ENCODE results near the gene ZBTB46. TPM values are rescaled to one million over a fixed set of nuclear protein-coding genes. Genes with fewer than 3 reads are reported as not detected.

Gene ZBTB46
- total RNA-seq, 1 donor from 2014 or later: 0.53 TPM

DNA sequence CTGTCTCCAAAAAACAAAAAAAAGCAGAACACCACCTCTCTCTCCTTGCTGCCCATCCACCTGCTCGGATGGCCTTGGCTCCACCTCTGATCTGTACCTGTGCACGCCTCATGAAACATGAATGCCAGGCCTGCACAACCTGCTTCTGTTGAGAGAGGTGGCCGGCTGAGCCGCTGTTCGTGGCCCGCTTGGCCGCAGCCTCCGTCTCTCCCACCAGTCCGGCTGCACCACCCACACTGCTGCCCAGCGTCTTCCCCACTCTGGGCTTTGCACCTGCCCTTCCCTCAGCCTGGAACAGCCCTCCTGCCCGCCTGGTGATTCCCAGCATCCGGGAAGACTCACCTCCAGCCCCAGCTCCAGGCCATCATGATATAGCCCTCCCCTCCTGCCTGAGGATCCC is 12.2 kb upstream of the ZBTB46 start:
- H3K27me3 ChIP-seq (ENCODE audit: control insufficient read depth, insufficient read depth, low read length): peaks cover 15% of the 10 kb centered on the region
- FAIRE-seq (no peak), DNase-seq (ENCODE audit: low read depth) (no peak)
- TF ChIP-seq, protein P1, sequence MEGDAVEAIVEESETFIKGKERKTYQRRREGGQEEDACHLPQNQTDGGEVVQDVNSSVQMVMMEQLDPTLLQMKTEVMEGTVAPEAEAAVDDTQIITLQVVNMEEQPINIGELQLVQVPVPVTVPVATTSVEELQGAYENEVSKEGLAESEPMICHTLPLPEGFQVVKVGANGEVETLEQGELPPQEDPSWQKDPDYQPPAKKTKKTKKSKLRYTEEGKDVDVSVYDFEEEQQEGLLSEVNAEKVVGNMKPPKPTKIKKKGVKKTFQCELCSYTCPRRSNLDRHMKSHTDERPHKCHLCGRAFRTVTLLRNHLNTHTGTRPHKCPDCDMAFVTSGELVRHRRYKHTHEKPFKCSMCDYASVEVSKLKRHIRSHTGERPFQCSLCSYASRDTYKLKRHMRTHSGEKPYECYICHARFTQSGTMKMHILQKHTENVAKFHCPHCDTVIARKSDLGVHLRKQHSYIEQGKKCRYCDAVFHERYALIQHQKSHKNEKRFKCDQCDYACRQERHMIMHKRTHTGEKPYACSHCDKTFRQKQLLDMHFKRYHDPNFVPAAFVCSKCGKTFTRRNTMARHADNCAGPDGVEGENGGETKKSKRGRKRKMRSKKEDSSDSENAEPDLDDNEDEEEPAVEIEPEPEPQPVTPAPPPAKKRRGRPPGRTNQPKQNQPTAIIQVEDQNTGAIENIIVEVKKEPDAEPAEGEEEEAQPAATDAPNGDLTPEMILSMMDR (IDR thresholded peaks at IDR 0.05; ENCODE audit: insufficient read depth, low read length, severe bottlenecking): no peak
- H3K4me3 ChIP-seq (ENCODE audit: low read depth, low read length): no peak overlapping the region
- H3K36me3 ChIP-seq (ENCODE audit: control insufficient read depth, insufficient read depth, low read length): no peaks in the 10 kb centered on the region

DNA sequence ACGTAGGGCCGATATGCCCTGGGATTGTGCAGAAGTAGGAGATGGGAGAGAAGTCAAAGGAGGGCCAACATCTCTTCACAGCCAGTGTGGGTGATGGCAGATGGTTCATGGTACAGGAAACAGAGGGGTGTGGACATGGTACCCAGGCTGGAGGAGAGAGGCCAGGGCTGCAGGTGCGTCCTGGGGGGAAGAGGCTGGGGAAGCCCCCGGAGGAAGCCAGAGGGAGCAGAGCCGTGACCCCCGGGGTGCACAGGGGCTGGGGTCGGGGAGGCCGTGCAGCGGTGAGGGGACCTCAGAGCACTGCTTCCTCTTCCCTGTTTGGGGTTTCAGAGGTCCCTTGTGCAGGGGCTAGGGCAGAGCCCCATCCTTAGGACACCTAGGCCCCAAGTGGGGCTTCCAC is 11.2 kb upstream of the ZBTB46 start:
- TF ChIP-seq, protein P1 (IDR thresholded peaks at IDR 0.05; ENCODE audit: insufficient read depth, low read length, severe bottlenecking): no peak
- no peaks in the 10 kb centered on the region for H3K36me3 ChIP-seq (ENCODE audit: control insufficient read depth, insufficient read depth, low read length)
- no peak for FAIRE-seq
- H3K27me3 ChIP-seq (ENCODE audit: control insufficient read depth, insufficient read depth, low read length): peaks cover 13% of the 10 kb centered on the region
- DNase-seq (ENCODE audit: low read depth): no peak
- no peak overlapping the region for H3K4me3 ChIP-seq (ENCODE audit: low read depth, low read length)

DNA sequence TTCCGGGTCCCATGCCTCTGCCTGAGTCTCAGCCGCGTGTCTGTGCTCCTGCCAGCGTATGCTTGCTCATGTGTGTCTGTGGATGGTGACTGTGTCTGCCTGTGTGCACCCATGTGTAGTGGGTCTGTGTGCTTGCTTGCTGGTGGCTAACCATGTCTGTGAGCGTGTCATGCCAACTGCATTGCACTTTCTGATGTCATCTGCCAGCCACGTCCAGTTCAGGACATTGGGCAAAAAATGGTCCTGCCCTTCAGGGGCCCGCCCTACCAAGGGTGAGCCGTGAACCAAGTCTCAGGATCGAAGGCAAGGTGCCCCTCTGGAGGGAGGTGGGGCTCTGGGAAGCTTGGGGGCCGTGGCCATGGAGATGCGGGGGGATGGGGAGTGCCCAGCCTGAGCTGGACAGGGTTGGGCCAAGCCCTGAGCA is 9.4 kb upstream of the ZBTB46 start:
- FAIRE-seq: no peak
- no peak for DNase-seq (ENCODE audit: low read depth)
- Histone ChIP-seq H3K27me3 (ENCODE audit: control insufficient read depth, insufficient read depth, low read length) (peaks cover 3% of the 10 kb centered on the region), H3K4me3 (ENCODE audit: low read depth, low read length) (no peak overlapping the region), H3K36me3 (ENCODE audit: control insufficient read depth, insufficient read depth, low read length) (no peaks in the 10 kb centered on the region)
- TF ChIP-seq, protein P1 (IDR thresholded peaks at IDR 0.05; ENCODE audit: insufficient read depth, low read length, severe bottlenecking): no peak

DNA sequence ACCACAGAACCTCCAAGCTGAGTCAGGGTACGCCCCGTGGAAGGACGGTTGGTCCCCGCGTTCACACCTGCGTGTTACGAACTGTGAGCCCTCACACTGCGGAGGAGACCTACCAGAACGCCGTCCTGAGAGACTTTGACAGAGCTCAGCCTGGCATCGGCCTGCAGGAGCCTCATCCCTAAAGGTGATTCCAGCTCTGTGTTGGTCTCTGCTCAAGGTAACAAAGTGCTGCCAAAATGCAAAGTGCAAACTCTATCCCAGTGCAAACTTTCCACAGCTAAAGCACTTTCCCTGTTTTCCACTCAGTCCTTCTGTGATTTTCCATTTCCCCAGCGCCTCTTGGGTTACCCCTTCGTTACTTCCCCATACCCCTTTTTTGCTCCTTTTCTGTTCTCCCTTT is 8.6 kb upstream of the ZBTB46 start:
- FAIRE-seq (no peak), DNase-seq (ENCODE audit: low read depth) (no peak)
- no peaks in the 10 kb centered on the region for H3K36me3 ChIP-seq (ENCODE audit: control insufficient read depth, insufficient read depth, low read length)
- TF ChIP-seq, protein P1 (IDR thresholded peaks at IDR 0.05; ENCODE audit: insufficient read depth, low read length, severe bottlenecking): no peak
- H3K27me3 ChIP-seq (ENCODE audit: control insufficient read depth, insufficient read depth, low read length): peaks cover 2% of the 10 kb centered on the region
- H3K4me3 ChIP-seq (ENCODE audit: low read depth, low read length): no peak overlapping the region

DNA sequence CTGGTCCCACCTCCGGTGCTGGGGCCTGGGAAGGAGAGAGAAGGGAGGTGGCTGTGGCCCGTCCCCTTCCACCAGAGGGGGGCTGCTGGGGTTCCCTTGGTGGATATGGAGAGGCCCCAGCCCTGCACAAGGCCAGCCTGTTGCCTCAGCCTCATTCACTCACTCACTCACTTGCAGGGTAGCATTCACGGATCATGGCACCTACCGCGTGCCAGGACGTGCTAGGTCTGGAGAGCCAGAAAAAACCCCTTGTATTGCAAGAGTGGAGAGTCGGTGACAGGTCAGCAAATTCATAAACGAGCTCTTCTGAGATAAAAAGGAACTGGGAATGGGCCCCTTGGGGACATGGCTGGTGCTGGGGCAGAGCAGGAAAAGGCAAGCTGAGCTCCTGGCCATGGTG is 6.4 kb upstream of the ZBTB46 start:
- TF ChIP-seq, protein P1 (IDR thresholded peaks at IDR 0.05; ENCODE audit: insufficient read depth, low read length, severe bottlenecking): no peak
- peak; percentile 38 for DNase-seq (ENCODE audit: low read depth)
- peaks cover 2% of the 10 kb centered on the region for H3K27me3 ChIP-seq (ENCODE audit: control insufficient read depth, insufficient read depth, low read length)
- H3K4me3 ChIP-seq (ENCODE audit: low read depth, low read length): no peak overlapping the region
- FAIRE-seq: no peak
- no peaks in the 10 kb centered on the region for H3K36me3 ChIP-seq (ENCODE audit: control insufficient read depth, insufficient read depth, low read length)
